HCT116 (cell line): ENCODE measurements around the gene DENND1A. TPM values are rescaled to one million over a fixed set of nuclear protein-coding genes. Genes with fewer than 3 reads are reported as not detected.

Experiments used
- ATAC-seq: fragments of 200-7000 bp; cut with Tn5 transposase; 2 replicates; pipeline ENCODE4 v1.9.1; 2020; ENCODE audit warnings: mild to moderate bottlenecking, moderate library complexity
- BruUV-seq: library from RNA; stranded (reverse); fragments of 400-500 nt; replicated peaks from 2 replicates; lab custom pipeline; 2021; lab: Mats Ljungman, UMichigan
- CTCF ChIA-PET: fragments of 300-600 bp; sonication (Branson Sonifier 250); formaldehyde crosslinking; loops from one replicate; lab custom pipeline; 2021; ENCODE audit warnings: antibody characterized with exemption; lab: Charles Lee
- POLR2A ChIA-PET: fragments of 300-600, 350-600 bp; sonication (Branson Sonifier 250); formaldehyde crosslinking; loops from one replicate; lab custom pipeline; 2021; ENCODE audit warnings: antibody characterized with exemption; lab: Charles Lee
- RAD21 ChIA-PET, 2 experiments: fragments of 300-600 bp; sonication (Branson Sonifier 250); formaldehyde crosslinking; loops; one replicate each; lab custom pipeline; 2023; ENCODE audit warnings: low total read pairs in 2 of 2; ENCODE audit not compliant: uncharacterized antibody in 2 of 2, unreplicated experiment in 2 of 2, low non-redundant PET in 1 of 2; lab: Charles Lee
- DNase-seq: peaks from one replicate; pipeline ENCODE4 v3.0.0-alpha.2; 2010; ENCODE audit warnings: low read depth, low spot score
- H2AFZ ChIP-seq: fragments of 200-600 bp; shearing (Covaris generic), sonication (generic); 2 replicates; pipeline ENCODE4 v1.6.1; 2017; ENCODE audit warnings: low read depth, mixed run types, mixed read lengths, antibody characterized with exemption, low read length; ENCODE audit not compliant: poor library complexity, severe bottlenecking
- H3K27ac ChIP-seq: 2 replicates; pipeline ENCODE4 v1.5.1; 2012; ENCODE audit warnings: low read depth, low read length
- H3K27me3 ChIP-seq: fragments of 200-600 bp; sonication (generic); 2 replicates; pipeline ENCODE4 v1.6.1; 2016; ENCODE audit warnings: mixed run types, low read length, mixed read lengths; ENCODE audit not compliant: insufficient read depth
- H3K36me3 ChIP-seq, 2 experiments: fragments of 200-500 bp in 1 of 2; fragments of 200-600 bp in 1 of 2; sonication (Bioruptor generic) in 1 of 2; sonication (generic) in 1 of 2; 2 replicates each; pipeline versions ENCODE4 v1.5.1 to v1.6.1; 2014 to 2016; ENCODE audit warnings: low read length in 2 of 2, inconsistent platforms in 1 of 2, mixed read lengths in 1 of 2, mixed run types in 1 of 2; ENCODE audit not compliant: insufficient read depth in 2 of 2, control insufficient read depth in 1 of 2
- H3K4me1 ChIP-seq, 2 experiments: fragments of 200-600 bp in 1 of 2; sonication (generic) in 1 of 2; 2 replicates each; pipeline versions ENCODE4 v1.5.1 to v1.6.1; 2012 to 2017; ENCODE audit warnings: low read length in 2 of 2, inconsistent platforms in 1 of 2, mild to moderate bottlenecking in 1 of 2, mixed read lengths in 1 of 2, mixed run types in 1 of 2, moderate library complexity in 1 of 2; ENCODE audit not compliant: insufficient read depth in 2 of 2, control insufficient read depth in 1 of 2
- H3K4me2 ChIP-seq: fragments of 200-600 bp; sonication (generic); 2 replicates; pipeline ENCODE4 v1.6.1; 2017; ENCODE audit warnings: mixed run types, low read length, mixed read lengths
- H3K4me3 ChIP-seq, 2 experiments: fragments of 200-600 bp in 1 of 2; sonication (generic) in 1 of 2; replicated peaks in 1 of 2; 2 replicates each; pipeline ENCODE4 v1.5.1; 2011 to 2016; ENCODE audit warnings: low read length in 2 of 2, control low read depth in 1 of 2, low read depth in 1 of 2, mild to moderate bottlenecking in 1 of 2, mixed read lengths in 1 of 2, mixed run types in 1 of 2
- H3K79me2 ChIP-seq: fragments of 200-600 bp; sonication (generic); 2 replicates; pipeline ENCODE4 v1.6.1; 2017; ENCODE audit warnings: mild to moderate bottlenecking, mixed run types, low read length, moderate library complexity, mixed read lengths; ENCODE audit not compliant: insufficient read depth
- H3K9ac ChIP-seq: fragments of 200-600 bp; sonication (generic); 2 replicates; pipeline ENCODE4 v1.6.1; 2016; ENCODE audit warnings: low read length, mixed read lengths
- H3K9me2 ChIP-seq: fragments of 200-600 bp; sonication (generic), shearing (Covaris generic); 2 replicates; pipeline ENCODE4 v1.6.1; 2017; ENCODE audit warnings: mixed run types, mild to moderate bottlenecking, moderate library complexity; ENCODE audit not compliant: insufficient read depth
- H3K9me3 ChIP-seq, 2 experiments: fragments of 200-500 bp in 1 of 2; fragments of 200-600 bp in 1 of 2; sonication (Bioruptor generic) in 1 of 2; sonication (generic) in 1 of 2; 2 replicates each; pipeline ENCODE4 v1.6.1; 2014 to 2017; ENCODE audit warnings: low read length in 2 of 2, mixed read lengths in 2 of 2, inconsistent platforms in 1 of 2, low read depth in 1 of 2, mild to moderate bottlenecking in 1 of 2, mixed run types in 1 of 2, moderate library complexity in 1 of 2; ENCODE audit not compliant: control insufficient read depth in 1 of 2, insufficient read depth in 1 of 2
- H4K20me1 ChIP-seq: fragments of 200-600 bp; sonication (generic), shearing (Covaris generic); 2 replicates; pipeline ENCODE4 v1.6.1; 2017; ENCODE audit warnings: mixed run types, mild to moderate bottlenecking, moderate library complexity; ENCODE audit not compliant: insufficient read depth
- CBX3 ChIP-seq: IDR thresholded peaks from 2 replicates; pipeline ENCODE4 v1.6.1; 2012; ENCODE audit warnings: low read depth
- CEBPB ChIP-seq: IDR thresholded peaks from 2 replicates; pipeline ENCODE4 v1.6.1; 2012; ENCODE audit warnings: low read depth
- EGR1 ChIP-seq: IDR thresholded peaks from 2 replicates; pipeline ENCODE4 v1.6.1; 2012; ENCODE audit warnings: low read depth
- EZH2 ChIP-seq: fragments of 200-600 bp; sonication (generic); IDR thresholded peaks from 2 replicates; pipeline ENCODE4 v1.6.1; 2017; ENCODE audit warnings: antibody characterized with exemption, mixed run types
- EZH2phosphoT487 ChIP-seq: fragments of 200-600 bp; IDR thresholded peaks from 2 replicates; pipeline ENCODE4 v1.6.1; 2018; ENCODE audit warnings: antibody characterized with exemption, borderline replicate concordance
- JUND ChIP-seq: IDR thresholded peaks from 2 replicates; pipeline ENCODE4 v1.6.1; 2012
- POLR2A ChIP-seq: IDR thresholded peaks from 2 replicates; pipeline ENCODE4 v1.7.0; 2011; ENCODE audit warnings: borderline replicate concordance; ENCODE audit not compliant: insufficient read depth, insufficient read length; ENCODE audit errors: extremely low read depth
- POLR2AphosphoS5 ChIP-seq: IDR thresholded peaks from 2 replicates; pipeline ENCODE4 v1.6.1; 2011; ENCODE audit warnings: mild to moderate bottlenecking, low read depth, low read length, moderate library complexity
- RAD21 ChIP-seq: IDR thresholded peaks from 2 replicates; pipeline ENCODE4 v1.6.1; 2012; ENCODE audit warnings: low read depth, mild to moderate bottlenecking
- SIN3A ChIP-seq: IDR thresholded peaks from 2 replicates; pipeline ENCODE4 v1.6.1; 2012; ENCODE audit warnings: low read depth
- SP1 ChIP-seq: IDR thresholded peaks from 2 replicates; pipeline ENCODE4 v1.6.1; 2012; ENCODE audit warnings: low read depth
- SRF ChIP-seq: IDR thresholded peaks from 2 replicates; pipeline ENCODE4 v1.6.1; 2012; ENCODE audit warnings: low read depth
- TCF7L2 ChIP-seq: IDR thresholded peaks from 2 replicates; pipeline ENCODE4 v1.7.0; 2011; ENCODE audit warnings: borderline replicate concordance, inconsistent platforms; ENCODE audit not compliant: insufficient read depth, insufficient read length; ENCODE audit errors: extremely low read depth
- YY1 ChIP-seq: IDR thresholded peaks from 2 replicates; pipeline ENCODE4 v1.6.1; 2011; ENCODE audit warnings: low read length, low read depth, moderate library complexity, mild to moderate bottlenecking; ENCODE audit not compliant: insufficient replicate concordance; ENCODE audit errors: extremely low read depth
- ZFX ChIP-seq: fragments of 450-650 bp; IDR thresholded peaks from 2 replicates; pipeline ENCODE4 v1.6.1; 2017
- ZNF274 ChIP-seq: fragments of 200-500 bp; sonication (Bioruptor generic); IDR thresholded peaks from 2 replicates; pipeline ENCODE4 v1.6.1; 2014; ENCODE audit warnings: mild to moderate bottlenecking, low read depth, low read length, inconsistent platforms
- intact Hi-C: fragments of 100-400 bp; cut with micrococcal nuclease; formaldehyde crosslinking; loops from 2 replicates; pipeline ENCODE4 v1.10.0; 2022
- total RNA-seq: library from RNA; stranded (reverse); gene quantifications from one replicate; pipeline ENCODE4 v1.2.1, GENCODE V29; 2021; ENCODE audit not compliant: unreplicated experiment
- TF ChIP-seq, protein P1 (sequence below), 3 experiments: fragments of 200-600 bp in 1 of 3; sonication (generic) in 1 of 3; IDR thresholded peaks in 2 of 3; conservative IDR thresholded peaks in 1 of 3; 2 replicates each; pipeline ENCODE4 v1.5.1; 2012 to 2017; ENCODE audit warnings: low read depth in 2 of 3, low read length in 2 of 3, antibody characterized with exemption in 1 of 3, borderline replicate concordance in 1 of 3, control low read depth in 1 of 3, mild to moderate bottlenecking in 1 of 3, mixed read lengths in 1 of 3, mixed run types in 1 of 3, moderate library complexity in 1 of 3; ENCODE audit not compliant: insufficient read depth in 1 of 3
- TF ChIP-seq, protein P2 (sequence below): IDR thresholded peaks from 2 replicates; pipeline ENCODE4 v1.6.1; 2012
- TF ChIP-seq, protein P3 (sequence below): IDR thresholded peaks from 2 replicates; pipeline ENCODE4 v1.6.1; 2012; ENCODE audit warnings: low read depth

The DENND1A gene
- total RNA-seq, 1 experiment from 2014 or later: 33.0 TPM

DNA sequence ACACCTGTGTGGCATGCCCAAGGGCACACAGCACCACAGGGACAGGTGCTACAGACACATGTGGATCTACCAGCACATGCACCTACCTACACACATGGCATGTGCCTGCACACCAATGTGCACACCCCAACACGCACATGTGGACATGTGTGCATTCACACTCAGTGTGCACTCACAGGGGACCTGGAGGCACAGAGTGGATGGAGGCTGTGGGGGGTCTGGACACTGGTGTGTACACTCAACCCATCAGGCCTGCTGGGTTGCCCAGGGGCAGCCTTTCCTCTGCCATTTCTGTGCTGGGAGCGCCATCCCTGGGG, 572.2 kb downstream of the DENND1A start:
- H3K27ac ChIP-seq: no peak overlapping the region
- no peak overlapping the region for H3K4me2 ChIP-seq
- H3K9ac ChIP-seq: no peak overlapping the region
- H3K79me2 ChIP-seq: no peaks in the 10 kb centered on the region
- no peak overlapping the region for H3K4me3 ChIP-seq
- TF ChIP-seq RAD21 (no peak), CBX3 (no peak), SP1 (no peak), CEBPB (no peak), POLR2A (no peak), YY1 (no peak), EZH2 (no peak), ZNF274 (no peak), EZH2phosphoT487 (no peak), SIN3A (no peak), EGR1 (no peak), JUND (no peak), ZFX (no peak), TCF7L2 (no peak), POLR2AphosphoS5 (no peak), SRF (no peak)
- TF ChIP-seq, protein P1, sequence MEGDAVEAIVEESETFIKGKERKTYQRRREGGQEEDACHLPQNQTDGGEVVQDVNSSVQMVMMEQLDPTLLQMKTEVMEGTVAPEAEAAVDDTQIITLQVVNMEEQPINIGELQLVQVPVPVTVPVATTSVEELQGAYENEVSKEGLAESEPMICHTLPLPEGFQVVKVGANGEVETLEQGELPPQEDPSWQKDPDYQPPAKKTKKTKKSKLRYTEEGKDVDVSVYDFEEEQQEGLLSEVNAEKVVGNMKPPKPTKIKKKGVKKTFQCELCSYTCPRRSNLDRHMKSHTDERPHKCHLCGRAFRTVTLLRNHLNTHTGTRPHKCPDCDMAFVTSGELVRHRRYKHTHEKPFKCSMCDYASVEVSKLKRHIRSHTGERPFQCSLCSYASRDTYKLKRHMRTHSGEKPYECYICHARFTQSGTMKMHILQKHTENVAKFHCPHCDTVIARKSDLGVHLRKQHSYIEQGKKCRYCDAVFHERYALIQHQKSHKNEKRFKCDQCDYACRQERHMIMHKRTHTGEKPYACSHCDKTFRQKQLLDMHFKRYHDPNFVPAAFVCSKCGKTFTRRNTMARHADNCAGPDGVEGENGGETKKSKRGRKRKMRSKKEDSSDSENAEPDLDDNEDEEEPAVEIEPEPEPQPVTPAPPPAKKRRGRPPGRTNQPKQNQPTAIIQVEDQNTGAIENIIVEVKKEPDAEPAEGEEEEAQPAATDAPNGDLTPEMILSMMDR (IDR thresholded peaks at IDR 0.05 in 2 of 3, conservative IDR thresholded peaks at IDR 0.05 in 1 of 3; ENCODE audit: borderline replicate concordance in 1 of 3, insufficient read depth in 1 of 3, low read depth in 2 of 3, low read length in 2 of 3): no peak
- TF ChIP-seq, protein P2, sequence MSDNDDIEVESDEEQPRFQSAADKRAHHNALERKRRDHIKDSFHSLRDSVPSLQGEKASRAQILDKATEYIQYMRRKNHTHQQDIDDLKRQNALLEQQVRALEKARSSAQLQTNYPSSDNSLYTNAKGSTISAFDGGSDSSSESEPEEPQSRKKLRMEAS: no peak
- TF ChIP-seq, protein P3, sequence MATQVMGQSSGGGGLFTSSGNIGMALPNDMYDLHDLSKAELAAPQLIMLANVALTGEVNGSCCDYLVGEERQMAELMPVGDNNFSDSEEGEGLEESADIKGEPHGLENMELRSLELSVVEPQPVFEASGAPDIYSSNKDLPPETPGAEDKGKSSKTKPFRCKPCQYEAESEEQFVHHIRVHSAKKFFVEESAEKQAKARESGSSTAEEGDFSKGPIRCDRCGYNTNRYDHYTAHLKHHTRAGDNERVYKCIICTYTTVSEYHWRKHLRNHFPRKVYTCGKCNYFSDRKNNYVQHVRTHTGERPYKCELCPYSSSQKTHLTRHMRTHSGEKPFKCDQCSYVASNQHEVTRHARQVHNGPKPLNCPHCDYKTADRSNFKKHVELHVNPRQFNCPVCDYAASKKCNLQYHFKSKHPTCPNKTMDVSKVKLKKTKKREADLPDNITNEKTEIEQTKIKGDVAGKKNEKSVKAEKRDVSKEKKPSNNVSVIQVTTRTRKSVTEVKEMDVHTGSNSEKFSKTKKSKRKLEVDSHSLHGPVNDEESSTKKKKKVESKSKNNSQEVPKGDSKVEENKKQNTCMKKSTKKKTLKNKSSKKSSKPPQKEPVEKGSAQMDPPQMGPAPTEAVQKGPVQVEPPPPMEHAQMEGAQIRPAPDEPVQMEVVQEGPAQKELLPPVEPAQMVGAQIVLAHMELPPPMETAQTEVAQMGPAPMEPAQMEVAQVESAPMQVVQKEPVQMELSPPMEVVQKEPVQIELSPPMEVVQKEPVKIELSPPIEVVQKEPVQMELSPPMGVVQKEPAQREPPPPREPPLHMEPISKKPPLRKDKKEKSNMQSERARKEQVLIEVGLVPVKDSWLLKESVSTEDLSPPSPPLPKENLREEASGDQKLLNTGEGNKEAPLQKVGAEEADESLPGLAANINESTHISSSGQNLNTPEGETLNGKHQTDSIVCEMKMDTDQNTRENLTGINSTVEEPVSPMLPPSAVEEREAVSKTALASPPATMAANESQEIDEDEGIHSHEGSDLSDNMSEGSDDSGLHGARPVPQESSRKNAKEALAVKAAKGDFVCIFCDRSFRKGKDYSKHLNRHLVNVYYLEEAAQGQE: no peak
- TF ChIP-seq, all 23 proteins: peak for 0
- ChIA-PET POLR2A (no interaction called here), CTCF (interaction anchor here (5.1 kb wide), 1 partner anchor 28 kb away, joined by 47 read pairs; no protein-coding TSS in a partner anchor), RAD21 (no interaction called here)
- Histone ChIP-seq H3K9me3 (no peaks in the 10 kb centered on the region), H3K9me2 (no peaks in the 10 kb centered on the region), H3K27me3 (no peaks in the 10 kb centered on the region), H2AFZ (no peak overlapping the region), H3K4me1 (peaks cover 14 to 28% of the 10 kb centered on the region in 2 experiments; a peak in 3 of 4 replicates), H4K20me1 (no peaks in the 10 kb centered on the region), H3K36me3 (no peaks in the 10 kb centered on the region)
- DNase-seq (no peak), ATAC-seq (no peak)
- intact Hi-C loops: loop anchor here (10.0 kb wide), 2 partner anchors 1233 to 1263 kb away; partner anchors contain the start of gene TTLL11
- BruUV-seq: no TSS peak
